HepG2 (cell line): Measurements from ENCODE around the gene SERPINF2. TPM values are rescaled to one million over a fixed set of nuclear protein-coding genes. Genes with fewer than 3 reads are reported as not detected.

Experiments used
- AHR ChIP-seq: IDR thresholded peaks from 2 replicates; pipeline ENCODE4 v1.6.1; 2018; ENCODE audit warnings: missing genetic modification reagents, missing compliant biosample characterization
- AKAP8 ChIP-seq: sonication (generic); formaldehyde crosslinking; IDR thresholded peaks from 2 replicates; pipeline ENCODE4 v1.5.1; 2020; ENCODE audit warnings: mild to moderate bottlenecking, missing genetic modification reagents
- ARNTL ChIP-seq: sonication (generic); formaldehyde crosslinking; IDR thresholded peaks from 2 replicates; pipeline ENCODE4 v1.4.0; 2020; ENCODE audit warnings: mild to moderate bottlenecking, missing genetic modification reagents
- CEBPZ ChIP-seq: IDR thresholded peaks from 2 replicates; pipeline ENCODE4 v1.6.1; 2012; ENCODE audit warnings: low read length, improper control_type of control experiment
- DMTF1 ChIP-seq: sonication (generic); formaldehyde crosslinking; IDR thresholded peaks from 2 replicates; pipeline ENCODE4 v1.4.0; 2020; ENCODE audit warnings: mild to moderate bottlenecking, missing genetic modification reagents
- DPF2 ChIP-seq: sonication (generic); formaldehyde crosslinking; IDR thresholded peaks from 2 replicates; pipeline ENCODE4 v1.4.0; 2020; ENCODE audit warnings: mild to moderate bottlenecking, low read depth, missing genetic modification reagents, borderline replicate concordance
- EZH2 ChIP-seq: conservative IDR thresholded peaks from 2 replicates; pipeline ENCODE4 v1.6.1; 2012; ENCODE audit warnings: mild to moderate bottlenecking, low read depth, low read length, moderate library complexity
- JUN ChIP-seq: sonication (generic); formaldehyde crosslinking; IDR thresholded peaks from 2 replicates; pipeline ENCODE4 v1.4.0; 2020; ENCODE audit warnings: mild to moderate bottlenecking, missing genetic modification reagents
- MLXIP ChIP-seq: sonication (generic); formaldehyde crosslinking; IDR thresholded peaks from 2 replicates; pipeline ENCODE4 v1.9.0; 2021; ENCODE audit warnings: missing genetic modification reagents, borderline replicate concordance
- NFKBIZ ChIP-seq: IDR thresholded peaks from 2 replicates; pipeline ENCODE4 v1.6.1; 2018; ENCODE audit warnings: missing genetic modification reagents, missing compliant biosample characterization
- POGZ ChIP-seq: sonication (generic); formaldehyde crosslinking; IDR thresholded peaks from 2 replicates; pipeline ENCODE4 v1.4.0; 2020; ENCODE audit warnings: mild to moderate bottlenecking, missing genetic modification reagents
- POLR2G ChIP-seq: fragments of 200-400 bp; formaldehyde crosslinking; IDR thresholded peaks from 2 replicates; pipeline ENCODE4 v1.6.1; 2018; ENCODE audit warnings: mild to moderate bottlenecking, low read depth, low read length, moderate library complexity
- SAFB2 ChIP-seq: sonication (generic); formaldehyde crosslinking; IDR thresholded peaks from 2 replicates; pipeline ENCODE4 v1.5.1; 2020; ENCODE audit warnings: missing genetic modification reagents, low read depth, mild to moderate bottlenecking, borderline replicate concordance
- TMF1 ChIP-seq: sonication (generic); formaldehyde crosslinking; IDR thresholded peaks from 2 replicates; pipeline ENCODE4 v1.8.1; 2022; ENCODE audit warnings: low read depth, missing genetic modification reagents
- TOE1 ChIP-seq: sonication (generic); formaldehyde crosslinking; IDR thresholded peaks from 2 replicates; pipeline ENCODE4 v1.4.0; 2020; ENCODE audit warnings: mild to moderate bottlenecking, missing genetic modification reagents
- ZFP1 ChIP-seq: IDR thresholded peaks from 2 replicates; pipeline ENCODE4 v1.6.1; 2016
- ZNF138 ChIP-seq: sonication (generic); formaldehyde crosslinking; IDR thresholded peaks from 2 replicates; pipeline ENCODE4 v1.5.0; 2020; ENCODE audit warnings: mild to moderate bottlenecking, low read depth, missing genetic modification reagents
- ZNF564 ChIP-seq: sonication (generic); formaldehyde crosslinking; IDR thresholded peaks from 2 replicates; pipeline ENCODE4 v1.8.1; 2023; ENCODE audit warnings: mild to moderate bottlenecking, missing genetic modification reagents
- ZNF780A ChIP-seq: sonication (generic); formaldehyde crosslinking; IDR thresholded peaks from 2 replicates; pipeline ENCODE4 v1.8.0; 2022; ENCODE audit warnings: mild to moderate bottlenecking, missing genetic modification reagents, moderate library complexity
- ZSCAN25 ChIP-seq: sonication (generic); formaldehyde crosslinking; IDR thresholded peaks from 2 replicates; pipeline ENCODE4 v1.8.0; 2022; ENCODE audit warnings: mild to moderate bottlenecking, missing genetic modification reagents
- polyA plus RNA-seq, 8 experiments: library from polyadenylated mRNA; depleted of rRNA in 3 of 8; stranded (reverse) in 7 of 8; unstranded in 1 of 8; fragments of >200 nt; fragmentation: Illumina TruSeq in 4 of 8; extraction: Trizol in 4 of 8; gene quantifications; 2 replicates each; pipeline versions ENCODE4 v1.2.1 to v1.2.3, GENCODE V29; 2011 to 2016; ENCODE audit warnings: low read depth in 4 of 8, missing spikeins in 1 of 8, mixed read lengths in 1 of 8; ENCODE audit not compliant: insufficient read depth in 1 of 8
- total RNA-seq, 5 experiments: library from RNA; depleted of rRNA; stranded (reverse); fragments of >200 nt; fragmentation: Illumina TruSeq; extraction: Trizol; gene quantifications; 2 replicates each; pipeline ENCODE4 v1.2.3, GENCODE V29; 2016; ENCODE audit warnings: low read depth in 1 of 5

SERPINF2 gene
- total and polyA plus RNA-seq, 2 of the 13 experiments (the other 11 are each of a cell fraction or from before 2014, with no cell fraction given), result 309 to 548 TPM

- TF ChIP-seq MLXIP (no peak), SAFB2 (CRISPR knock-in tag) (0 out of 2 replicates have a peak, but pooled peaks have one; percentile 67), POGZ (no peak), ZNF564 (CRISPR knock-in tag) (no peak), JUN (CRISPR knock-in tag) (no peak), EZH2 (no peak), DMTF1 (CRISPR knock-in tag) (no peak), ZSCAN25 (CRISPR knock-in tag) (no peak), ZFP1 (CRISPR knock-in tag) (no peak), ARNTL (CRISPR knock-in tag) (no peak), ZNF780A (no peak), POLR2G (peak; percentile 65), AKAP8 (CRISPR knock-in tag) (peak; percentile 78; the same call in 1 of the 2 replicates), TMF1 (CRISPR knock-in tag) (no peak), TOE1 (no peak), ZNF138 (no peak), AHR (CRISPR knock-in tag) (no peak), CEBPZ (no peak), DPF2 (CRISPR knock-in tag) (no peak), NFKBIZ (no peak)
Observed at GRCh38 chr17:1755252-1755826, 12.7 kb downstream of the SERPINF2 start (continued).
